ENCODE results near the gene ERI3.

GRCh38 chr1:44262414-44262813 is 92.6 kb downstream of the ERI3 start:
- TF ChIP-seq REST (IDR thresholded peaks at IDR 0.05; ENCODE audit: borderline replicate concordance) (no peak), CTCF (IDR thresholded peaks at IDR 0.05; ENCODE audit: poor library complexity, severe bottlenecking) (no peak), TAF1 (IDR thresholded peaks at IDR 0.05; ENCODE audit: low read depth) (no peak), MXI1 (conservative IDR thresholded peaks at IDR 0.05; ENCODE audit: poor library complexity, severe bottlenecking) (no peak)
